GM21423 (cell line): ENCODE results near the gene RING1.

Source experiments
- ATAC-seq: cut with Tn5 transposase; IDR thresholded peaks from one replicate; pipeline ENCODE4 v1.9.1; 2021; ENCODE audit warnings: mild to moderate bottlenecking, moderate library complexity; ENCODE audit not compliant: unreplicated experiment

RING1 gene

GRCh38 chr6:33208091-33208967 is at the start of gene RING1:
RING1 (plus strand) TSS chr6:33208500; CDS start chr6:33208823, 323 bp downstream.
- ATAC-seq: peak; percentile 34

DNA sequence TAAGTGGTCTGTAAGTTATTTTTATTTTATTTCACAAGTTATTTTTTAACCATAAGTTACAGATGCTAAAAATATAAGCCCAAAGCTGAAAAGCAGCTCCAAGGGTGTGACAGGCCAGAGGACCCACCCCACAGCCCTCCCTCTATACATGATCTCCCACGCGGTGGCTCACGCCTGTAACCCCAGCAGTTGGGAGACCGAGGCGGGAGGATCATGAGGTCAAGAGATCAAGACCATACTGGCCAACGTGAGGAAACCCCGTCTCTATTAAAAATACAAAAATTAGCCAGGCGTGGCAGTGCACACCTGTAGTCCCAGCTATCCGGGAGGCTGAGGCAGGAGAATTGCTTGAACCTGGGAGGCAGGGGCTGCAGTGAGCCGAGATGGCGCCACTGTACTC is 48.2 kb upstream of the RING1 start:
- no peak for ATAC-seq

DNA sequence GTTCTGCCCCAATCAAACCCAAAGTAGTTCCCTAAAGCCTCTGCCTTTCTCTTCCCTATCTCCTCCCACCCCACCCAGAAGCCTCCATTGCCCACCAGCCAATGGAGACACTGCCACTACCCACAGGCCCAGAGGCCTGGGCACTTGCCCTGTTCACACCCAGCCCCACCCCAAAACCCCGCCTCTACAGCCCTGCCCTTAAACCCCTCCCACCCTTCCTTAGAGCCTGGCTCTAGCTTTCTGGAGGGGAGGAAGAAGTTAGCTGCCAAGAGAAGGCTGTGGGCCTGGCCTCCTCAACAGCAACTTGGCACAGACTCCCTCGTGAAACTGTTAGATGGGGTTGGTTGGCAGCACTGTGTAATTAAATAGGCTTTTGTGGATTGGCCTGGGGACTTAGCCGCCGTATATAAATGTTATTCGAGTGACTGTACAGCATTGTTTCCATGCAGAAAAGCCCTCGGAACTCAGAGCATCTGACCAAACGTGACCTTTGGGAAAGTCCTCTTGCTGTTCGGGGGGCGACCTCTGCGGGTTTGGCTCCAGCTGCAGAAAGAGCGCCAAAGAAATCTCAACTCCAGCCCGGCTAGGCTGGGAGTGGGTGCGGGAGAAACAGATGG is 47.5 kb upstream of the RING1 start:
- no peak for ATAC-seq

GRCh38 chr6:33161354-33162331 is 46.7 kb upstream of the RING1 start:
- no peak for ATAC-seq

DNA sequence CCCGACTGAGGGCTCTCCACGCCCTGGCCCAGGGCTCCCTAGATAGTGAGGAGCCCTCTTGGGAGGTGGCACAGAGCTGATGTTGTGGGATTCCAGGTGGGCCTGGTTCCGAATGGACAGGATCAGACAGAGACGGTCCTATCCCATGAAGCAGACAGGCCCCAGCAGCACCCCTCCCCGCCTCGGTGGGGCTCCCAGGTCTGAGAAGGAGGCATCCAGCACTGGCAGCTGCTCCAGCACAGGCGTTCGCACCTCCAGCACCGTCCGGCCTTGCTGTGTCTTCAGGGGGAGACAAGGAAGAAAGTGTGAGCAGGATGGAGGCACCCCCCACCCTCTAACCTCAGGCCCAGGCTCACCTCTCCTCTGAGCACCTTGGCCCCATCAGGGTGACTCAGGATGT is 44.8 kb upstream of the RING1 start:
- ATAC-seq: no peak

DNA sequence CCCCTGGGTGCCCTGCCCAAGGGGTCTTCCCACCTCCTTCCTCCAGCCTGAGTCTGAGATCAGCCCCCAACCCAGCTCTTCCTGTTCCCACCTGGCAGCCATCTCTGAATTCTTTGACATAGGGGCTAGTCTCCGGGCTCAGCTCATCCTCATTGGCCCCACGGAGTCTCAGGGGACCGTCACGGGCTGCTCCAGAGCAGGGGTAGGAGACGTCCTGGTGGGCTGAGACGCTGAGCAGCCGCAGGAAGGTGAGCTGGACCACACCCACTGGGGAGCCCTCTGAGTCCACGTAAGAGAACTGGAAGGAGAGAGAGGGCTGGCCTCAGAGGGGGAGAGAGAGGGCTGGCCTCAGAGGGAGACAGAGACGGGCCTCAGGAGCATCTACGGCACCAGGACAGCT is 44.1 kb upstream of the RING1 start:
- no peak for ATAC-seq

DNA sequence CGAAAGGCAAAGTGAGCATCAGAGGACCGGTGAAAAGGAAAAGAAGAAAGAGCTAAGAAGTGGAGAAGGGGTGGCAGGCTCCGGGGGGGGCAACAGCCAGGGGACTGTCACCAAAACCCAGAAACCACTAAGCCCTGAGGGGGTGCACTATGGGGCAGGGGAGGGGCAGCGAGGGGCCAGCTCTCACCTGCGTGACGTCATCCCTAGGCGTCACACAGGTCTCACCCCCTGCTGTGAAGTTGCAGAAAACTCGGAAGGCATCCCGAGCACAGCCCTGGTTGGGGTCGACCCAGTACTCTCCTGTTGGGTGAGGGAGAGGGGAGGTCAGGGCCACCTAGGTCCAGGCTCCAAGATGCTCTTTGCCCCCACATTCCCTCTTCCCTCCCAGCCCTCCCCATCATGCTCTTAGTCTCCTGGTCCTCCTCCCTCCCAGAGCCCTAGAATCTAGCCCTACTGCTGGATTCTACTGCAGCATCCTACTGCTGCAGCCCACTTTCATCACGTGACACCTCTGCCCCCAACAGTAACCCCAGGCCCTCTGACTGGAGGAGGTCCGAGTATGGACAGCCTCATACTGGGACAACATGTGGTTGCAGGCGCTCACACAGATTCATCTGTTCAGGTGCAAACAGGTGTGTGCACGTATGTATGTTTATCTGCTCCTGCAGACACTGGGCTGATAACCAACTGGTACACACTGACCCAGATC is 43.5 kb upstream of the RING1 start:
- no peak for ATAC-seq

DNA sequence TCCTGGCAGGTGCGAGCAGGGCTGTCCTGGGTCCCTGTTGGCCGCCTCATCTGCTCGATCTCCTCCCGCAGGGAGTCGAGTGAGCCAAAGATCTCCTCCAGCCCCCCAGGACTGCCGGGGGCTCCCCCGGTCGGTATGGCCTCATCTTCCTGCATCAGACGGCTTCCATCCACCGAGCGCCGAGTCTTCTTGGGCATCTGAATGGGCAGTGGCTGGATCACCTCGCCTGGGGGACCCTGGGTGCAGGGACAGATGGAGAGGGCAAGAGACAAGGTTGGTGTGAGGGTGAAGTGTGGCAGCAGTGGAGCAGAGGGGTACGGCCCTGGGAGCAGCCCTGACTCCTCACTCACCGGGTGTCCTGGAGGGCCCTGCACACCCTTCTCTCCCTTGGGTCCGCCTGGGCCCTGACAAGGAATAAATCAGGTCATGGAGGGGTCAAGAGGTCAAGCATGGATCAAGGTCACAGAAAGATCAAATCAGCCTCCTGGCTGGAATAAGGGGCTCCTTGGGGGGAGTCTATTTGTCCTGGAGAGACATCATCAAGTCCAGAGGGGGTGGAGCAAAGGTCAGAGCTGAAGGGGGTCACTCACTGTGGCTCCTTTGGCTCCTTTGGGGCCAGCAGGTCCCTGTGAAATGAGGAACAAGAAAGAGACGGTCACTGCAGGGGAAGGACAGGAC is 42.6 kb upstream of the RING1 start:
- ATAC-seq: no peak

- ATAC-seq: no peak
These were observed 41.9 kb upstream of the RING1 start for GRCh38 chr6:33166363-33166762.

GRCh38 chr6:33166811-33167210 is 41.5 kb upstream of the RING1 start:
- ATAC-seq: no peak

- no peak for ATAC-seq
These were observed 40.7 kb upstream of the RING1 start for GRCh38 chr6:33167374-33168283.

DNA sequence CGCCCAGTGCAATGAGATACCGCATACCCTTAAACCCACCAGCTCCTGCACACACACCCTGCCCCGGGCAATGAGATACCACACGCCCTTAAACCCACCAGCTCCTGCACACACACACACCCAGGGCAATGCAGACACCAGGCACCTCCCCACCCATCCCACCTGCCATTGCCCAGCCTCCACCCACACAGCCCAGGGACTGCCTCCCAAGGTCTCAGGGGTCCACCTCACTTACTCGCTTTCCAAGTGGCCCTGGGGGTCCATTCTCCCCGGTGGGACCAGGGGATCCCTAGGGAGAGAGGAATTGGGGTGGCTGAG is 40.1 kb upstream of the RING1 start:
- ATAC-seq: no peak

- ATAC-seq: no peak
These were observed 39.7 kb upstream of the RING1 start for GRCh38 chr6:33168639-33169038.

DNA sequence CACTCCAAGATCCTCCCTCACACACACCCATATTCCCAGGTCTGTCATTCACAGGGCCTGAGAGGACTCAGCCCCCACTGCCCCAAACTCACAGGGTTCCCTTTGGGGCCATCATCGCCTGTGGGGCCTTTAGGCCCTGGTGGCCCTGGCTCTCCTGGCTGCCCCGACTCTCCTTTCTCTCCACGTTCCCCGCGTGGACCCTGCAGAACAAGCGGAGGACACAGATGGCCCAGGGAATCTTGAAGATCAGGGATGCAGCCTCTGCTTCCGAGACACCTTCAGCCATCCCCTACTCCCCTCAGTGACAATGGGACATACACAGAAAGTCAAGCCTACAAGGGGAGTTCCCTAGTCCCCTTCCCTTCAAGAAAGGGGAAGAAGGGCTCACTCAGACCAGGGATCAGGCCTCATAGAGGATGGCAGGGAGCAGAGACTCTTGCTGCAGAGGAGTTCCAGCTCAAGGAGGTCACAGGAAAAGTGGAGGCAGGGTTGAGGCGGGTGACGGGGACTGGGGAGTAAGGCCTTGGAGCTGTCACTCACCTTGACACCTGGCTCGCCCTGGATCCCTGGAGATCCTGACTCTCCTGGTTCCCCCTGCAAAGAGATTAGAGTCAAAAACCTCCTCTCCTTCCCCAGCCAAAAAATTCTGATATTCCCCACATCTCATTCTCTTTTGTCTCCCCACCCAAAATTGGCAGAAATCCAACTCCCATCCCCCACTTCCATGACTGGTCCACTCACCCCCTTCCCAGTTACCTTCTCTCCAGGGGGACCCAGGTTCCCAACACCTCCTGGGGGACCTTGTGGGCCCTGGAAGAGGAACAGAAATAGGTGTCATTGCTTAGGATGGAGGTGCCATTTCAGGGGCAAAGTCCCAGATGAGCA is 38.8 kb upstream of the RING1 start:
- ATAC-seq: no peak

GRCh38 chr6:33170176-33171015 is 37.9 kb upstream of the RING1 start:
- ATAC-seq: no peak

- ATAC-seq: no peak
These were observed 37.1 kb upstream of the RING1 start for GRCh38 chr6:33171016-33171879.
